Thymus (tissue), 11 donors: ENCODE measurements around the gene HPS3. TPM values are rescaled to one million over a fixed set of nuclear protein-coding genes. Genes with fewer than 3 reads are reported as not detected.
"Not testable (repeated sequence)": the region's sequence is repeated elsewhere in the genome, so short reads cannot be mapped to it uniquely, and the experiment has no call there.

Experiments
- DNase-seq, 9 donors: peaks; one replicate each; pipeline ENCODE4 v3.0.0-alpha.2; 2013; ENCODE audit warnings: low spot score in 9 of 9, low read depth in 6 of 9, missing footprints in 1 of 9
- H3K27ac ChIP-seq, 2 donors: one replicate each; pipeline ENCODE4 v1.5.1; 2013; ENCODE audit warnings: control low read depth in 1 of 2, low read depth in 1 of 2, low read length in 1 of 2, mild to moderate bottlenecking in 1 of 2, moderate library complexity in 1 of 2
- H3K27me3 ChIP-seq, 2 donors: one replicate each; pipeline ENCODE4 v1.5.1; 2013; ENCODE audit warnings: low read length in 1 of 2; ENCODE audit not compliant: control insufficient read depth in 2 of 2, insufficient read depth in 1 of 2
- H3K36me3 ChIP-seq, 2 donors: one replicate each; pipeline ENCODE4 v1.5.1; 2013; ENCODE audit warnings: low read length in 1 of 2, mild to moderate bottlenecking in 1 of 2, moderate library complexity in 1 of 2; ENCODE audit not compliant: control insufficient read depth in 2 of 2, insufficient read depth in 2 of 2
- H3K4me1 ChIP-seq, 2 donors: one replicate each; pipeline ENCODE4 v1.5.1; 2013; ENCODE audit warnings: low read length in 2 of 2; ENCODE audit not compliant: control insufficient read depth in 2 of 2, insufficient read depth in 2 of 2
- H3K4me3 ChIP-seq, 2 donors: one replicate each; pipeline ENCODE4 v1.5.1; 2013; ENCODE audit warnings: low read length in 2 of 2, control low read depth in 1 of 2, mild to moderate bottlenecking in 1 of 2
- H3K9me3 ChIP-seq, 2 donors: one replicate each; pipeline ENCODE4 v1.5.1; 2013; ENCODE audit warnings: low read length in 1 of 2, mild to moderate bottlenecking in 1 of 2; ENCODE audit not compliant: control insufficient read depth in 2 of 2, insufficient read depth in 1 of 2
- WGBS: extraction: QIAGEN DNeasy Blood & Tissue Kit; methylation state at CpG from one replicate; pipeline ENCODE4 v1.1.7; 2013; 5-methylcytosine and 5-hydroxymethylcytosine counted together
- polyA plus RNA-seq: library from polyadenylated mRNA; stranded (reverse); fragments of 200-250 nt; gene quantifications from one replicate; pipeline ENCODE4 v1.2.3, GENCODE V29; 2013
- total RNA-seq: library from RNA; stranded (reverse); fragments of 120-200 nt; gene quantifications from one replicate; pipeline ENCODE4 v1.2.4, GENCODE V29; 2013
- donor health status: healthy.

Gene HPS3
- total and polyA plus RNA-seq, 2 donors: 17.7 to 26.3 TPM

GRCh38 chr3:149209431-149209830 is 80.0 kb downstream of the HPS3 start:
- Histone ChIP-seq H3K9me3 (no peaks in the 10 kb centered on the region), H3K36me3 (no peaks in the 10 kb centered on the region), H3K27ac (no peak overlapping the region), H3K27me3 (no peaks in the 10 kb centered on the region), H3K4me3 (no peak overlapping the region), H3K4me1 (no peaks in the 10 kb centered on the region)
- DNase-seq: no peak
- WGBS: 89% methylated on average over 4 of the region's 4 CpGs

- Histone ChIP-seq H3K4me1 (no peaks in the 10 kb centered on the region), H3K4me3 (no peak overlapping the region), H3K27me3 (no peaks in the 10 kb centered on the region), H3K9me3 (no peaks in the 10 kb centered on the region), H3K27ac (no peak overlapping the region), H3K36me3 (no peaks in the 10 kb centered on the region)
- DNase-seq: no peak
- 97% methylated on average over 1 of the region's 1 CpG for WGBS
These were observed 82.9 kb downstream of the HPS3 start for GRCh38 chr3:149212386-149212785.

- WGBS: 97% methylated on average over 1 of the region's 1 CpG
- H3K27me3 ChIP-seq: no peaks in the 10 kb centered on the region
- no peaks in the 10 kb centered on the region for H3K9me3 ChIP-seq
- no peak overlapping the region for H3K4me3 ChIP-seq
- no peaks in the 10 kb centered on the region for H3K4me1 ChIP-seq
- no peaks in the 10 kb centered on the region for H3K36me3 ChIP-seq
- H3K27ac ChIP-seq: no peak overlapping the region
- DNase-seq: no peak
These were observed 85.3 kb downstream of the HPS3 start for GRCh38 chr3:149214702-149215101.

GRCh38 chr3:149215515-149215914 is 86.1 kb downstream of the HPS3 start:
- Histone ChIP-seq H3K4me3 (no peak overlapping the region), H3K27me3 (no peaks in the 10 kb centered on the region), H3K9me3 (no peaks in the 10 kb centered on the region), H3K36me3 (no peaks in the 10 kb centered on the region), H3K27ac (no peak overlapping the region), H3K4me1 (no peaks in the 10 kb centered on the region)
- 97% methylated on average over 2 of the region's 2 CpGs for WGBS
- DNase-seq: no peak

GRCh38 chr3:149216193-149216869 is 86.9 kb downstream of the HPS3 start:
- no peak overlapping the region for H3K27ac ChIP-seq
- H3K36me3 ChIP-seq: no peaks in the 10 kb centered on the region
- H3K4me1 ChIP-seq: no peaks in the 10 kb centered on the region
- no peaks in the 10 kb centered on the region for H3K27me3 ChIP-seq
- DNase-seq: no peak
- WGBS: 96% methylated on average over 4 of the region's 4 CpGs
- no peak overlapping the region for H3K4me3 ChIP-seq
- no peaks in the 10 kb centered on the region for H3K9me3 ChIP-seq

- no peaks in the 10 kb centered on the region for H3K27me3 ChIP-seq
- H3K4me1 ChIP-seq: no peaks in the 10 kb centered on the region
- H3K9me3 ChIP-seq: no peaks in the 10 kb centered on the region
- DNase-seq: no peak
- no peak overlapping the region for H3K4me3 ChIP-seq
- WGBS: 97% methylated on average over 5 of the region's 5 CpGs
- no peak overlapping the region for H3K27ac ChIP-seq
- no peaks in the 10 kb centered on the region for H3K36me3 ChIP-seq
These were observed 87.9 kb downstream of the HPS3 start for GRCh38 chr3:149217347-149217746.

- H3K27me3 ChIP-seq, H3K27ac ChIP-seq, H3K9me3 ChIP-seq, DNase-seq, H3K4me3 ChIP-seq, H3K36me3 ChIP-seq: not testable (repeated sequence)
- peaks cover 0 to 13% of the 10 kb centered on the region in 2 donors for H3K4me1 ChIP-seq
- WGBS: 95% methylated on average over 1 of the region's 1 CpG
These were observed 90.1 kb downstream of the HPS3 start for GRCh38 chr3:149219380-149220121.

- peaks cover 0 to 20% of the 10 kb centered on the region in 2 donors for H3K4me1 ChIP-seq
- no peak within 1 kb of the TSS for H3K4me3 ChIP-seq
- no peak within 1 kb of the TSS for H3K27ac ChIP-seq
- no peaks in the 10 kb centered on the region for H3K27me3 ChIP-seq
- no peaks in the 10 kb centered on the region for H3K36me3 ChIP-seq
- no peak for DNase-seq
- 91% methylated on average over 3 of the region's 3 CpGs for WGBS
- no peaks in the 10 kb centered on the region for H3K9me3 ChIP-seq
These were observed 92.5 kb downstream of the HPS3 start, which contains the start of gene CP for GRCh38 chr3:149221783-149222517. CP (minus strand) TSS chr3:149221829; CDS start chr3:149221792, 37 bp downstream.
